Endodermal cell (in vitro differentiated cells): Measurements from ENCODE around the gene GNAQ. TPM values are rescaled to one million over a fixed set of nuclear protein-coding genes. Genes with fewer than 3 reads are reported as not detected.
A peak's percentile ranks its signal among the peaks of the same experiment; 100 is the strongest.

Experiments
- DNase-seq: peaks from one replicate; pipeline ENCODE4 v3.0.0-alpha.2; 2017
- H3K27ac ChIP-seq: 2 replicates; pipeline ENCODE4 v1.5.1; 2013; ENCODE audit warnings: mild to moderate bottlenecking, low read depth, low read length, moderate library complexity
- H3K27me3 ChIP-seq: 2 replicates; pipeline ENCODE4 v1.6.1; 2013; ENCODE audit warnings: mild to moderate bottlenecking, low read length, moderate library complexity; ENCODE audit not compliant: insufficient read depth, control insufficient read depth, poor library complexity, severe bottlenecking
- H3K36me3 ChIP-seq: 2 replicates; pipeline ENCODE4 v1.7.0; 2013; ENCODE audit warnings: mild to moderate bottlenecking, low read length, moderate library complexity; ENCODE audit not compliant: control insufficient read depth, insufficient read depth
- H3K4me1 ChIP-seq: one replicate; pipeline ENCODE4 v1.7.0; 2013; ENCODE audit warnings: low read length; ENCODE audit not compliant: control insufficient read depth, insufficient read depth
- H3K4me3 ChIP-seq: 2 replicates; pipeline ENCODE4 v1.5.1; 2013; ENCODE audit warnings: mild to moderate bottlenecking, low read length, moderate library complexity
- H3K9ac ChIP-seq: 2 replicates; pipeline ENCODE4 v1.6.1; 2013; ENCODE audit warnings: mild to moderate bottlenecking, low read length, moderate library complexity; ENCODE audit not compliant: poor library complexity, severe bottlenecking; ENCODE audit errors: extremely low read depth
- H3K9me3 ChIP-seq: 2 replicates; pipeline ENCODE4 v1.6.1; 2013; ENCODE audit warnings: mild to moderate bottlenecking, low read length, moderate library complexity; ENCODE audit not compliant: control insufficient read depth
- H3K27ac Mint-ChIP-seq: 2 replicates; pipeline ENCODE4 v1.8.0; 2020; ENCODE audit warnings: mixed read lengths
- H3K27me3 Mint-ChIP-seq: 2 replicates; pipeline ENCODE4 v1.8.0; 2021; ENCODE audit warnings: mild to moderate bottlenecking, mixed read lengths; ENCODE audit not compliant: insufficient read depth
- H3K36me3 Mint-ChIP-seq: 2 replicates; pipeline ENCODE4 v1.8.0; 2020; ENCODE audit warnings: low read depth, mixed read lengths
- H3K4me1 Mint-ChIP-seq: 2 replicates; pipeline ENCODE4 v1.8.0; 2020; ENCODE audit warnings: mixed read lengths
- H3K4me3 Mint-ChIP-seq: 2 replicates; pipeline ENCODE4 v1.8.0; 2020; ENCODE audit warnings: mild to moderate bottlenecking, moderate library complexity, mixed read lengths
- H3K9me3 Mint-ChIP-seq: 2 replicates; pipeline ENCODE4 v1.8.0; 2020; ENCODE audit warnings: mild to moderate bottlenecking, mixed read lengths
- CTCF ChIP-seq: fragments of 200-600 bp; sonication (generic); conservative IDR thresholded peaks from 2 replicates; pipeline ENCODE4 v1.5.0; 2021; ENCODE audit warnings: antibody characterized with exemption, mild to moderate bottlenecking
- WGBS, 2 experiments: methylation state at CpG; one replicate each; pipeline versions ENCODE4 v1.1.5 to v1.1.7; 2013; ENCODE audit warnings: missing lambda C conversion rate in 2 of 2, mixed read lengths in 1 of 2; ENCODE audit not compliant: insufficient coverage in 1 of 2, insufficient read length in 1 of 2; 5-methylcytosine and 5-hydroxymethylcytosine counted together
- total RNA-seq, 2 donors: library from RNA; stranded (reverse); fragmentation: NEBNext Ultra II Directional in 1 of 2; extraction: Animal tissue kit (Norgen Biotek cat#: 25700) in 1 of 2; gene quantifications; 2 replicates in 1 of 2; 3 replicates in 1 of 2; pipeline ENCODE4 v1.2.1, GENCODE V29; 2021

Gene GNAQ
- total RNA-seq, 2 donors from 2014 or later = 46.0 to 57.6 TPM

- Mint-ChIP-seq H3K4me1 (peaks cover 20% of the 10 kb centered on the region), H3K36me3 (no peaks in the 10 kb centered on the region), H3K9me3 (no peaks in the 10 kb centered on the region), H3K27ac (peak overlapping the region; percentile 68), H3K27me3 (no peaks in the 10 kb centered on the region), H3K4me3 (no peak overlapping the region)
- WGBS, 2 experiments = 75 to 80% methylated on average over 2 to 5 of the region's 5 CpGs
- no peak for DNase-seq
- Histone ChIP-seq H3K27ac (no peak overlapping the region), H3K4me3 (no peak overlapping the region), H3K27me3 (no peaks in the 10 kb centered on the region), H3K9ac (no peak overlapping the region), H3K4me1 (no peaks in the 10 kb centered on the region), H3K36me3 (peaks cover under 1% of the 10 kb centered on the region), H3K9me3 (no peaks in the 10 kb centered on the region)
- no peak for TF ChIP-seq CTCF
These were observed 296.1 kb downstream of the GNAQ start for GRCh38 chr9:77735494-77735893.

- H3K4me1 Mint-ChIP-seq = peaks cover 12% of the 10 kb centered on the region
- no peaks in the 10 kb centered on the region for H3K27me3 Mint-ChIP-seq
- no peaks in the 10 kb centered on the region for H3K9me3 ChIP-seq
- no peak overlapping the region for H3K9ac ChIP-seq
- no peak overlapping the region for H3K27ac Mint-ChIP-seq
- no peak for TF ChIP-seq CTCF
- H3K36me3 ChIP-seq = peaks cover 20% of the 10 kb centered on the region
- H3K36me3 Mint-ChIP-seq = peaks cover 15% of the 10 kb centered on the region
- H3K27me3 ChIP-seq = no peaks in the 10 kb centered on the region
- no peak overlapping the region for H3K27ac ChIP-seq
- H3K4me3 ChIP-seq = no peak overlapping the region
- H3K4me3 Mint-ChIP-seq = no peak overlapping the region
- H3K9me3 Mint-ChIP-seq = no peaks in the 10 kb centered on the region
- WGBS, 2 experiments = 91 to 93% methylated on average over 8 of the region's 8 CpGs
- H3K4me1 ChIP-seq = no peaks in the 10 kb centered on the region
- no peak for DNase-seq
These were observed 299.7 kb downstream of the GNAQ start for GRCh38 chr9:77731930-77732329.

GRCh38 chr9:77731008-77731698 lies 300.5 kb downstream of the GNAQ start:
- no peaks in the 10 kb centered on the region for H3K27me3 ChIP-seq

More at GRCh38 chr9:77731008-77731698, 300.5 kb downstream of the GNAQ start:
- Histone ChIP-seq H3K4me1 (no peaks in the 10 kb centered on the region), H3K36me3 (peaks cover 27% of the 10 kb centered on the region), H3K9ac (no peak overlapping the region), H3K9me3 (no peaks in the 10 kb centered on the region), H3K4me3 (no peak overlapping the region), H3K27ac (no peak overlapping the region)
- TF ChIP-seq CTCF = no peak
- Mint-ChIP-seq H3K9me3 (no peaks in the 10 kb centered on the region), H3K36me3 (peaks cover 19% of the 10 kb centered on the region), H3K27ac (no peak overlapping the region), H3K4me1 (peaks cover 9% of the 10 kb centered on the region), H3K4me3 (no peak overlapping the region), H3K27me3 (no peaks in the 10 kb centered on the region)
- 89% methylated on average over 3 to 5 of the region's 5 CpGs for WGBS, 2 experiments
- no peak for DNase-seq
